ENCODE data around the gene LLGL1. TPM values are rescaled to one million over a fixed set of nuclear protein-coding genes. Genes with fewer than 3 reads are reported as not detected.

Gene LLGL1
- total RNA-seq, 1 experiment from 2014 or later, result 44.9 TPM

- no peak for DNase-seq
- no peak for TF ChIP-seq EZH2 (IDR thresholded peaks at IDR 0.05; ENCODE audit: low read depth)
- no peak for TF ChIP-seq CTCF (conservative IDR thresholded peaks at IDR 0.05)
- ChIA-PET POLR2A (ENCODE audit: unreplicated experiment) (interaction anchor here (0.6 kb wide), 1 partner anchor 11 kb away, joined by 6 read pairs; no protein-coding TSS in a partner anchor), CTCF (no interaction called here)
- no peaks in the 10 kb centered on the region for H3K9me3 ChIP-seq (ENCODE audit: insufficient read depth, low read depth)
- BruUV-seq (replicated peaks), result no TSS peak
- H3K4me3 ChIP-seq, result peak overlapping the region; percentile 55
- intact Hi-C loops (cut with micrococcal nuclease; ENCODE audit: unreplicated experiment), result loop anchor here (10.0 kb wide), 1 partner anchor 90 kb away; the partner anchor contains the start of genes SMCR8 and TOP3A
- peaks cover 25% of the 10 kb centered on the region for H3K4me1 ChIP-seq (replicated peaks; ENCODE audit: insufficient read depth)
- H3K27me3 ChIP-seq (ENCODE audit: insufficient read depth, low read depth), result no peaks in the 10 kb centered on the region
- no peaks in the 10 kb centered on the region for H4K20me1 ChIP-seq (ENCODE audit: insufficient read depth)
- H2AFZ ChIP-seq, result peak overlapping the region; percentile 77
- H3K9me2 ChIP-seq (ENCODE audit: insufficient read depth), result no peaks in the 10 kb centered on the region
- H3K36me3 ChIP-seq (ENCODE audit: low read depth), result no peaks in the 10 kb centered on the region
- peak overlapping the region; percentile 94 for H3K4me2 ChIP-seq
- 0 out of 2 replicates have a peak, but pooled peaks cover 5% of the 10 kb centered on the region for H3F3A ChIP-seq (ENCODE audit: insufficient read depth, low read depth)
- no peak overlapping the region for H3K27ac ChIP-seq
- H3K79me2 ChIP-seq (ENCODE audit: low read depth), result peaks cover 13% of the 10 kb centered on the region
Measured at GRCh38 chr17:18224387-18225120, 881 bp upstream of the LLGL1 start.

- Histone ChIP-seq H3K4me2 (peak overlapping the region; percentile 96), H3K4me3 (peak overlapping the region; percentile 70), H2AFZ (peak overlapping the region; percentile 78), H3K36me3 (ENCODE audit: low read depth) (no peaks in the 10 kb centered on the region), H3K9me3 (ENCODE audit: insufficient read depth, low read depth) (no peaks in the 10 kb centered on the region), H4K20me1 (ENCODE audit: insufficient read depth) (0 out of 2 replicates have a peak, but pooled peaks cover 3% of the 10 kb centered on the region), H3F3A (ENCODE audit: insufficient read depth, low read depth) (0 out of 2 replicates have a peak, but pooled peaks cover 5% of the 10 kb centered on the region), H3K79me2 (ENCODE audit: low read depth) (peaks cover 13% of the 10 kb centered on the region), H3K9me2 (ENCODE audit: insufficient read depth) (no peaks in the 10 kb centered on the region), H3K27me3 (ENCODE audit: insufficient read depth, low read depth) (no peaks in the 10 kb centered on the region), H3K27ac (no peak overlapping the region), H3K4me1 (replicated peaks; ENCODE audit: insufficient read depth) (peaks cover 20% of the 10 kb centered on the region)
- intact Hi-C loops (cut with micrococcal nuclease; ENCODE audit: unreplicated experiment), result loop anchor here (10.0 kb wide), 1 partner anchor 89 kb away; the partner anchor contains the start of genes SMCR8 and TOP3A
- no peak for DNase-seq
- no peak for TF ChIP-seq EZH2 (IDR thresholded peaks at IDR 0.05; ENCODE audit: low read depth)
- TF ChIP-seq CTCF (conservative IDR thresholded peaks at IDR 0.05), result no peak
- POLR2A ChIA-PET (ENCODE audit: unreplicated experiment), result interaction anchor here (0.6 kb wide), 2 partner anchors 137 to 325 kb away, joined by 3 to 13 read pairs; no protein-coding TSS in a partner anchor
- CTCF ChIA-PET, result interaction anchor here (0.6 kb wide), 1 partner anchor 10 kb away, joined by 3 read pairs; no protein-coding TSS in a partner anchor
- BruUV-seq (replicated peaks), result no TSS peak
Measured at GRCh38 chr17:18225642-18226283, 328 bp downstream of the LLGL1 start.

- TF ChIP-seq EZH2 (IDR thresholded peaks at IDR 0.05; ENCODE audit: low read depth) (no peak), CTCF (conservative IDR thresholded peaks at IDR 0.05) (no peak)
- Histone ChIP-seq H3K4me2 (peak overlapping the region; percentile 96), H3K27ac (no peak overlapping the region), H3K36me3 (ENCODE audit: low read depth) (no peaks in the 10 kb centered on the region), H3K4me3 (peak overlapping the region; percentile 70), H3K27me3 (ENCODE audit: insufficient read depth, low read depth) (no peaks in the 10 kb centered on the region), H3K79me2 (ENCODE audit: low read depth) (peaks cover 13% of the 10 kb centered on the region), H3K9me3 (ENCODE audit: insufficient read depth, low read depth) (no peaks in the 10 kb centered on the region), H3K9me2 (ENCODE audit: insufficient read depth) (no peaks in the 10 kb centered on the region), H3K4me1 (replicated peaks; ENCODE audit: insufficient read depth) (peaks cover 13% of the 10 kb centered on the region), H4K20me1 (ENCODE audit: insufficient read depth) (0 out of 2 replicates have a peak, but pooled peaks cover 3% of the 10 kb centered on the region), H2AFZ (peak overlapping the region; percentile 78), H3F3A (ENCODE audit: insufficient read depth, low read depth) (no peaks in the 10 kb centered on the region)
- BruUV-seq (replicated peaks), result no TSS peak
- POLR2A ChIA-PET (ENCODE audit: unreplicated experiment), result no interaction called here
- DNase-seq, result no peak
- intact Hi-C loops (cut with micrococcal nuclease; ENCODE audit: unreplicated experiment), result loop anchor here (10.0 kb wide), 1 partner anchor 88 kb away; the partner anchor contains the start of genes SMCR8 and TOP3A
- CTCF ChIA-PET, result no interaction called here
Measured at GRCh38 chr17:18226284-18226945, 980 bp downstream of the LLGL1 start.

Data from PC-9 (cell line).